Measurements from ENCODE around the gene SLC37A3. TPM values are rescaled to one million over a fixed set of nuclear protein-coding genes. Genes with fewer than 3 reads are reported as not detected.
"Not testable (repeated sequence)": the region's sequence is repeated elsewhere in the genome, so short reads cannot be mapped to it uniquely, and the experiment has no call there.

SLC37A3 gene
- total RNA-seq, 1 donor from 2014 or later = 8.0 TPM

DNA sequence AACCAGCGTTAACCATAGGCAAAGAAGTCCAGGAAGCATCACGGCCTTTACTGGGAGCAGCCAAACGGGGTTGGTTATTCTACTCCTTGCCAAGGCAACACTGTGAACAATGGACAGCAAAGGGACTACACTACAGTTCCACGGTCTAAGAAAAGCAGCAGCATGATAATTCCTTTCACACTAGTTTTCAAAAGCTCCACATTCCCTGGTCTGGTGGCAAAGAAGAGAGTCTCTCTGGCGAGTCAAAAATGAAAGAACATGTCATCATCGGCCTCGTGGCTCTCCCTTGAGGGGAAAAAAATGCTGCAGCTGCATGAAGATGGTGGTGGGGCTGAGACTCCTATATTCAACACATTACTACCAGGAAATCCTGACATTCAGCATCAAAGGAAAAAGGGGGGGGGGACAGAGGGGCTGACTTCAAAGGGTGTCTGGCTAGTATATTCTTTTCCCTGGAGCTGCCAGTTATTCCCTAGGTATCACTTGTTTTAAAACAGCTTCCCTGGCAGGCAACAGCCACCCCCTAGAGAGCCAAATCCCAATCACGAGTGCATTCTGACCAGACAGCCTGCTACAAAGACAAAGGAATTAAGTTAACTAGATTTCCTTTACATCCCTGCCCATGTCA, 49.1 kb downstream of the SLC37A3 start:
- no peak for ATAC-seq
- no peak for DNase-seq (ENCODE audit: low spot score)

DNA sequence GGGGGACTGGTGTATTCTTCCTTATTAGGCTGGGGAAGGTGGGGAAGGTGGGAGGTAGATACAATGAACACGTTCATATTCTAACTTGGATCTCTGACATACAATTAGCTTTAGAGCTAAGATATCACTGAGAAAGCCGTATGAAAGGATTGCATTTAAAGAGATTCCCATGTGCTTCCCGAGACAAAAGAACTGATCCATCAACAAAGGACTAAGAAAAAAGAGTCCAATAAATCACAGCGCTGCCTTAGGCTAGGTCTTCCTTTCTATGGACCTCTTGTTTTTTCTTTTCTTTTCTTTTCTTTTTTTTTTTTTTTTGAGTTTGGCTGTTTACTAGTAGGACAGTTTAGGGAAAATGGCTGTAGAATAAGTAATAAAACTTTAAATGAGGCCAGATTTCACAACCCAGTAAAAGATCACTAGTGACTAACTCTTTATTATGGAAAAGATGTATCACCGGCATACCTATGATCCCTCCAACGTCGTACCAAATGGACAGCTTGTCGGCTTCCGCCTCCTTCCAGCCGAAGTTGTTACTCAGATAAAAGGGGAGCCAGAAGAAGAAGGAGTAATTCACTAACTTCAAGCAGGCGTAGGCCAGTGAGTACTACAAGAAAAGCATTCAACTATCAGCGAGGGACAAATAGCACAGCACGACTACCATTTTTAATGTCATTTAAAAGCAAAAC, 50.0 kb downstream of the SLC37A3 start:
- DNase-seq (ENCODE audit: low spot score) (no peak), ATAC-seq (no peak)

DNA sequence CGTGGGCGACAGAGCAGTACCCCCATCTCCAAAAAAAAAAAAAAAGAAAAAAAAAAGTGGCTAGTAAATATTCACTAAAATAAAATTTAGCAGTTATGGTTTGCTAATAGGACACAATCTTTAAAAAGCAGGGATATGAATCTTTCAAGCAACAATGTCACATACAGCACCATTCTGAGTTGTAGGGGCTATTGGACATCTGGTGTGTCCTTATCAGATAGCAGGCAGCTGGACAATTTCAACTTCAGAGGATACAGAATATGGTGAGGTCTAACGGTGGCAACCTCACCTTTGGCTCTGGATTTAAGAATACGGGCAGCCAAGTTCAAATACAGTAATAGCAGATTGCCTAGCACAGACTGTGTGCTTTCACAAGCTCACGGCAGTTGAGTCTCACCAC, 51.1 kb downstream of the SLC37A3 start:
- ATAC-seq (no peak), DNase-seq (ENCODE audit: low spot score) (no peak)

DNA sequence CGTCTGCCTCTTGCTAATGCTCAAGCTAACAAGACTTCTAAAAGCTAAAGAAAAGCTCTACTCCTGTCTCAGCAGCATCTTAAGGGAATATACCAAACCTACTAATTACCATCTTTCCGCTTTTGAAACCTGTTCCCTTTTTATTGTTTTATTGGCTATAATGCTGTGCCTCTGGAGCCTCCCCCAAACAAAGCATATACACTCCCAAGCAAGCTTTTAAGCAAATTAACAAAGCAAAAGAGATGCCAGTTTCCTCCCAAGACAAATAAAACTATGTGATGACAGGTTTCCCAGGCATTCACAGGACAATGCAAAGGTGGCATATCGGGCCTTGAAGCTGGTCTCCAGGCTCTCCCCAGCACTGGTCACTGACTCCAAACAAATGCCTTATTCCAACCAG, 52.9 kb downstream of the SLC37A3 start:
- ATAC-seq = no peak
- DNase-seq (ENCODE audit: low spot score) = no peak

DNA sequence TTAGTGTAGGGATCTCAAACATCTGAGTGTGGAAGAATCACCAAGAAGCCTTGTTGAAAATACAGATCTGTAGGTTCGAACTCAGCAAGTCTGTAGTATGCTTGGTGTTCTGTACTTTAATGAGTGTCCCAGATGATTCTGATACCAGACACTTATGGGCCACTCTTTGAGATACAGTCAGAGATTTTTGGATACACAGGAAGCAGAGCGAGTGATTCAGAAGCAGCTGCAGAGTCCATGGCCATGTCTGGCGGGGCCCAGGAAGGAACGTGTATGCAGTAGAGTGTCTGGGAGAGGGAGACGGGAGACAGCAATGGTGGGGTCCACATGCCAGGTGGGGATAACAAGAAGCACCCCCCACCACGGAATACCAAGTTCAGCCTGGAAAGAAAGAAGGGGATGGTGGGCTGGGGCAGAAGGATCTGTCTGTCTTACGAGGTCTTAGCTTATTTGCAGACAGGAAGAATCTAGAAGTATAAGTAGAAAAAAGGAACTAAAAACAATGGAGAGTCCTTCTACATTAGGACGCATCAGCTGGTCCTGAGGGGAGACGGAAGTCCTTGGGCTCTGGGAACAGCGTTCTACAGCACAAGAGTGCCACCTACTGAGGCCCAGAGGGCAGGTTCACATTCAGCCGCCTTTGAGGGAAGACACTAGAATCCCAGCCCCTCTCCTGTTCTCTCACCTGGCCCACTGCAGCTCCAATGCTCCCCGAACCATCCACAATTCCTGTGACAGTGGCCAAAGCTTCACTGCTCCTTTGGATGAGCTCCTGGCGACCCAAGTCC, 55.4 kb downstream of the SLC37A3 start:
- DNase-seq (ENCODE audit: low spot score) (no peak), ATAC-seq (peak; percentile 79)

DNA sequence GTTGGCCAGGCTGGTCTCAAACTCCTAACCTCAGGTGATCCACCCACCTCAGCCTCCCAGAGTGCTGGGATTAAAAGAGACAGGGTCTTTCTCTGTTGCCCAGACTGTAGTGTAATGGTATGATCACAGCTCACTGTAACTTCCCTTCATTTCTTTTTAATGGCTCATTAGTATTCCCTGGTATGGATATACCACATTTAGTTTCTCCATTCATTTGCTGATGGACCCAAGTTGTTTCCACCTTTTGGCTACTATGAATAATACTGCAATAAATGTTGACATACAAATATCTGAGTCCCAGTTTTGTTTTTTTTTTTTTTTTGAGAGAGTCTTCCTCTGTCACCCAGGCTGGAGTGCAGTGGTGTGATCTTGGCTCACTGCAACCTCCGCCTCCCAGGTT, 59.4 kb downstream of the SLC37A3 start:
- not testable (repeated sequence) for ATAC-seq; DNase-seq (ENCODE audit: low spot score)

DNA sequence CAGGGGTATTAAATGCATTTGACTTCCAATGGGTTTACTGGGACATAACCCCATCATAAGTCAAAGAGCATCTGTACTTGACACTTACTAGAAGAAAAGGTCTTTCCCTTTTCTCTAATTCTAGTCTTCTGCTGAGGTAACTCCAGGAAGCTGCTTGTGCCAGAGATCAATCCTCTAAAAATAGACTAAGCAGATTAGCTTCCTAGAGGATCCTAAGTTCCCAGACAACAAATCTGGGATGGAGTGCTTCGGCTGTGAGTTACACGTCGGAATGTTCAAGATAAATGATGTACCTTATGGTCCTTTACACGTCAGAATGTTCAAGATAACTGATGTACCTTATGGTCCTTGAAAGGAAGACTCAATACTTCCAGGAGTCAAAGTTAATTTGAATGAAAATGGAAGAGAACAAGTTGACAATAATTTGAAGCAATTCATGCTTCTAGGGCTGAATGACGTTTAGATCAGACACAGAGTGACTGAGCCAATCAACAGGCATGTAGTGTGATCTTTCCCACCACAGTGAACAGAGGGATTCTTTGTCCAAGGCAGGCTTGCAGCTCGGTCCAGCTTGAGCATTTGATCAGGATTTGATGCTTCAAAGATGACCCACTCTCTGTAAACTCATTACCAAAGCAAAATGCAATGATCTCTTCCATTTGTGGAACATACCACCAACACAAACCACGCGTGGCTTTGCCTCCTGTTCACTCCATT, 63.8 kb downstream of the SLC37A3 start:
- DNase-seq (ENCODE audit: low spot score) (no peak), ATAC-seq (no peak)

DNA sequence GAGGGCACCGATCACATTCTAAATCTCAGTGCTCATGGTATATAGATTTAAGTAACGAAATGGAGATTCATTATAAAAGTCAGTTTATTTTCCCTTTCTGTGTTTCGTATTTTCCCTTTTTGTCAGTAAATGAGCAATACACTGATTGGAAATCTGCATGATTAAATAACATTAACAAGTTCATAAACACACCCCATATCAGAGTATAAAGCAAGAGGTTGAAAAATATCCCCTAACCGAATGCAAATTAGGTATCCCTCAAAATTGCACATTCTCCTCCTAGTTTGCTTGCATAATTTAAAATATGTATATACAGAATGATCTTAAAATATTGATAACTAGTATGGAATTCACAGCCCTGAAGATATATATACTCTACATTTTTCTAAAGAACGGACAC, 64.6 kb downstream of the SLC37A3 start:
- ATAC-seq = no peak
- DNase-seq (ENCODE audit: low spot score) = no peak

DNA sequence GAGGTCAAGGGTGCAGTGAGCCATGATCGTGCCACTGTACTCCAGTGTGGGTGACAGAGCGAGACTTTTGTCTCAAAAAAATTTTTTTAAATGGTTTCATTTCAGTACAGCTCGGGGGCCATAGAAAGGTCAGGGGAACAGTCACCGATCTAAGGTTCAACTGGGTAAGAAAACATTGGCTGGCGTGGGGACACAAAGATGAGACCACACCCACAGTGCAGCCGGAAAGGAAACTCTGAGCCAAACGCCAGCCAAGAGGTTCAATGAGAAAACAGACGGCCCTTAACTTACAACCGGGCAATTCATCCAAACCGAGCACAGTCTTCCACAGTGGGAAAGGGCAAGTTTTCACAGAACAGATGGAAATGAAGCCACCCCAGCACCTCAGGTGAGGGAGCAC, 65.1 kb downstream of the SLC37A3 start:
- peak; percentile 92 for ATAC-seq
- no peak for DNase-seq (ENCODE audit: low spot score)

DNA sequence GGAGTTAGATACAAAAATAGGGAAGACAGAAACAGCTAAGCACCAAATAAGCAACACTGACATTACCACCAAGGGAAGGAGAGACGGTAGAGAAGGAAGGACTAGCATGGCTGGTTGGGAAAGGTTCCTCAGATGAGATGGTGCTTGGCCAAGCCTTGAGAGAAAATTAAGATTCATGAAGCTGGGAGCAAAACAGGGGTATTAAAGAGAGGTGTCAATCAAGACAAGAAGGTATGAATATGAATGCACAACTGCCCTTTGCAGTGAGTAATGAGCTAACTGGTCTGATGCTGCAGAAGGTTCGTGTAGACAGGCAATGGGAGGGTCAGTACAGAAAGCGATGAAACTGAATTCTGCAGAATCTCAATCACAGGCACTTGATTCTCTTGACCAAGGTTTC, 67.7 kb downstream of the SLC37A3 start:
- ATAC-seq = no peak

DNA sequence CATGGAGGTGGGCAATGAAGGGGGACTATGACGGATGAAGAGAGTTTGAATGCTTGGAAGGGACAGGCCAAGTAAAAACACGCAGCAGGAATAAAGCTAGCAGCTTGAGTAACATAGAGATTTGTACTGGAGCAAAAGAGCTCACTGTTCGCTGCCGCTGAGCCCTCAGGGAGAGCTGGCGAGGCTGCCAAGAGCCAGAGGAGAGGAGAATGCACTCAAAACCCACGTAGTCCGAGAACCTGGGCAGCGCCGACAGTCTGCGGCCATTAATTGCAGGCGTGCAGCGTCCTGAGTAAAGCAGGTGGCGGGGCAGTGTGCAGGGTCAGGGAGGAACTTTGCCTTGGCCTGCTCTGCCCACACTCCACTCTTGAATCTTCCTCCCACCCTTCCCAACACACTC, 68.2 kb downstream of the SLC37A3 start:
- DNase-seq (ENCODE audit: low spot score) = no peak
- ATAC-seq = no peak

More for the DNA sequence above, 67.7 kb downstream of the SLC37A3 start:
- no peak for DNase-seq (ENCODE audit: low spot score)

DNA sequence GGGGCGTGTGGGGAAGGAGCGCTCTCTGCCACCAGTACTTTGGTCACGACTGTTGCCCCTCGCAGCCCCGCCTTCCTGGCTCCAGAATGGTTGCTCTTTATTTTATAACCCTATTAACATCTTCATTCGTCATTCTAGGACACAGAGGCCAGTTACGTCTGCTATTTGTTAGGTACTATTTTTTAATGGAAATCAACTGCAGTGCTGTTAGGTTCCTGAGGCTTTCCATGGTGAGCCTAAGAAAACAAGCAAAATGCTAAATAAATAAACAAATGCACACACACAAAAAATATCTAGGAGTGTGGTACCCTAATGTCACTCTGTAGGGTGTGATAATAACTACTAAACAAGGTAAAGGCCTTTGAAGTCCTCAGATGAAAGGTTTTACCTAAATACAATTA, 71.1 kb downstream of the SLC37A3 start:
- no peak for ATAC-seq
- DNase-seq (ENCODE audit: low spot score) = no peak

DNA sequence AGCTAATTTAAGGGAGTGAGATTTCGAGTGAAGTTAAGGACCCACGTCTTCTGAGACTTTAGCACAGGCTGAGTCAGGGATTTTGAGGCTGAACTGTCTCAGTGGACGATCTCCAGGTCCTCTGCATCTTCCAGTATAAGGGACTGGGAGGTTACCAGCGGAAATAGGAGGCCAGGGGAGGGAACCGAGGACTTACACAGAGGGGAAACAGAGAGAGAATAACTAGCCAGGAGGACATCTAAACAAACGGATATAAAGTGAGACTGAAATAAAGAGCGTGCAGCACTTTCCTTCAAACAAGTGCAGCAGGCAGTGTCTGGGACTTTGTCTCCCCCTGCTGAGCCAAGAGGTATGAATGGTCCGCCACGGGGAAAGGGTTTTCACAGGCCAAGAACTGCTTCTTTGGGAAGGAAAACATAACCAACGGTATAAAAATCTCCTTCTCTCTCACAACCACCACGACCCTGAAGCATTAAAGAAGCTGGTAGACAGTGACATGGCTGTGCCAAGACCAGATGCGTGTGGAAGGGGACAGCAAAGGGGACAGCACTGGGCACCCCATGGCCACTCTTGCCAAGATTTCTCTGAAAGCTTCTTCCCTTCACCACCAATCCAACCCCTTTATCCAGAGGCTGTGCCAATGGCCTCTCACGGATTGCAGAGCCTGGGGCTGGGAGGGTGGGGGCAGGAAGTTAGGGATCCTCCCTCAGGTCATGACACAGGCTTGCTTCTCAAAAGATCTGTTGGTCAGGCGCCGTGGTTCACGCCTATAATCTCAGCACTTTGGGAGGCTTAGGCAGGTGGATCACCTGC, 72.0 kb downstream of the SLC37A3 start:
- DNase-seq (ENCODE audit: low spot score) = peak; percentile 61
- ATAC-seq = peak; percentile 98

DNA sequence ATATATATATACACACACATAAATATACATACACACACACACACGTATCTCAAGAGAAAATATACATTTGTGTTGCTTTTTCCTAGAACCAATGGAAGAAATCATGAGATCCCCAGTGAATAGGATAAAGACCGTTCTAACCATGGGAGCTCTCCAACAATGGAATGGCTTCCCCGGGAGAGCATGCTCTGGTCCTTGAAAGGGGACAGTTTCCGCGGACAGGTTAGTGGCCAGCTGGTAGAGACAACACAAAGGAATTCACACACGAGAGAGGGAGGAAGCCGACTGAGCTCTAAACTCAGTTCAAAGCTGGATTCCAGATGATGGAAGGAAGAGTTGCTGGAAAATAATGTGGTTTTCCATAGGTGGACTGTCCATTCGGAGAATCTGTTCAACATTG, 72.7 kb downstream of the SLC37A3 start:
- DNase-seq (ENCODE audit: low spot score) (no peak), ATAC-seq (no peak)

DNA sequence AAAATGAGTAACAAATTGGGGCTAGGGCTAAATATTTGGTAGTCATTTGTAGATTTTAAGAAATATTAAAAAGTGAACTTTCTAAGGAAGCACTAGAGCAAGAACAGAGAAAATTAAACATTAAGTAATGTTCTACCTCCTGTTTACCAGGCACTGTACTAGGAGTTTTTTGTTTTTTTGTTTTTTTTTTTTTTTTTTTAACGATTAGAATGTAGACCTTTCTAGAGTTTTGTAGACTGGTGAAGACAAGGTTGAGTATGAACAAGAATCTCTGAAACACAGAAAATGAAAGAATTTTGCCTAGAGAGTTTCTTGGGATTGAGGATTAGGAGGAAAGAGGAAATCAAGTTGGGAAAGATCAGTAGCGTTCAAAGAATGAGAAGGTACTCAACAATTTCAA, 73.6 kb downstream of the SLC37A3 start:
- ATAC-seq (no peak), DNase-seq (ENCODE audit: low spot score) (no peak)

DNA sequence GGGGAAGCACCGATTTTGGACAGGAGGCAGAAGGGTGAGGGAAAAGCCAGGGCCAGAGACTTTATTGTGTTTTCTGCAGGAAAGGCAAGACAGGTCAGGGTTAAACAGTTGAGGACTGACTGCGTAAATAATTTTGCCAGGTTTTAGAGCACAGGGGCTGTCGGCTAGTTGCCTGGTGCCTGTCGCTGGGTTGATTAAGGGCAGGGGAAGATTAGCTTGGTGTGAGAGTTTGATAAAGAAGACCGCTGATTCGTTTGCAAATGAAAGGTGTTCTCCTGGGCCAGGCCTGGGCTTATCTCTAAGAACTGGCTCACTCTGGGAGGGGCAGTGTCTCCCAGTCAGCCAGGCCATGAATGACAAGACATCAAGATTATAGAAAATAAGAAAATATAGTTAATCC, 75.6 kb downstream of the SLC37A3 start:
- DNase-seq (ENCODE audit: low spot score) (no peak), ATAC-seq (no peak)

DNA sequence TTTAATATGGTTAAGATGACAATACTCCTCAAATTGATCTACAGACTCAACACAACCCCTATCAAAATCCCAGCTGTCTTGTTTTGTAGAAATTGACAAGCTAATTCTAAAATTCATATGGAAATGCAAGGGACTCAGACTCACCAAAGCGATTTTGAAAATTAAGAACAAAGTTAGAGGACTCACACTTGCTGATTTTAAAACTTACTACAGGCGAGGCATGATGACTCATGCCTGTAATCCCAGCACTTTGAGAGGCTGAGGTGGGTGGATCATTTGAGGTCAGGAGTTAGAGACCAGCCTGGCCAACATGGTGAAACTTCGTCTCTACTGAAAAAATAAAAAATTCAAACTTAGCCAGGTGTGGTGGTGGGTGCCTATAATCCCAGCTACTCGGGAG, 78.3 kb downstream of the SLC37A3 start:
- not testable (repeated sequence) for ATAC-seq; DNase-seq (ENCODE audit: low spot score)

DNA sequence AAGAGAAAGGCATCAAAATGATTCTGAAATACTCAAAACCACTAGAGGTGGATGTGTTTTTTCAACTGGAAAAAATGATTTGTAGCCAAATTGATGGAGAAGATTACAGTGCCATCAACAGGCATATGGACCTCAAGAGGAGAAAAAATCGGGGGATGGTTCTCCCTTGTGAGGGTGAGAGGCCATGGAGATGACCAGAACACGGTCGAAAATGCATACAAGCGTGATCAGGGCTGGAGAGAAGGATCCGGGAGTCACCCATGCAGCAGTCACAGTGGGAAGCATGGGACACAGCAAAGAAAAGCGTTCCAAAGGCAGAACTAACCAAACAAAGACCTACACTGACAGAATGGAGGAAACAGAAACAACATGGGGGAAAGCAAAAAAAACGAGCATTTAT, 80.3 kb downstream of the SLC37A3 start:
- ATAC-seq = no peak
- no peak for DNase-seq (ENCODE audit: low spot score)

DNA sequence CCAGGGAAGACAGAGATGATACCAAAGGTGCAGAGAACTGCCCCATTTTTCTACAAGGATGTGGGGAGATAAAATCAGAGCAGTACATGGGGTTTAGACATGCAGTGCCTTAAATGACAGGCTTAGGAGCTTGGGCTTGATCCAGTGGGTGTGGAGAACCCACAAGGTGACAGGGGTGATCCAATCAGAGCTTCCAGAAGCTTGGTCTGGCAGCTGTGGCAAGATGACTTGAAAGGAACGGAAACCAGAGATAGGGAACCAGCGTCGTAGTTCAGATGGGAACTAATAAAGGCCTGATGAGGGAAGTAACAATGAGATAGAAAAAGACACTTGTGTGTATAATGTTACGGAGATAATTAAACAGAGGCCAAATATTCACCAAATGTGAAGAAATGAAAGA, 80.7 kb downstream of the SLC37A3 start:
- ATAC-seq (no peak), DNase-seq (ENCODE audit: low spot score) (no peak)

DNA sequence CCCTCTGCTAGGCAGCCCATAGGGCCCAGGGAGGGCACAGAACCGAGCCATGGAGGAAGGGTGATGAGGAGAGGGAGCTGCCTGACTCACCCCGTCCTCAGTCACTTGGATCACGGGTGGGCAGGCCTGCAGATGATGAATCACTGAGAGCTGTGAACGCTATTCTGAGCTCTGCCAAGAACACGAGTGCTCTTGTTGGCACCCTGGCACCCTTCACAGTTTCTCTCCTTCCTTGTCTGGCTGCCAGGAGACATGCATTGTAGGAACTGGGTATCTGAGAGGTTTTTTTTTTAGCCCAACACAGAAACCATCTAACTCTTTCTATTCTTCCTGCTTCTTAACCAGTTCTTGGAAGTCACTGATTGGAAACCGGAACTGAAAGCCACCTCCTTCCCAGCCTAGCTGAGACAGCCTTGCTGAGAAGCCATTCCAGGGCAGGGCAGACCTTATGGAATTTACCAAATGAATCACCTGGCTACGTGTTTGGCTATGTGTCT, 82.1 kb downstream of the SLC37A3 start:
- peak; percentile 43 for DNase-seq (ENCODE audit: low spot score)
- ATAC-seq = no peak
